ENCODE results near the gene IL10RB. TPM values are rescaled to one million over a fixed set of nuclear protein-coding genes. Genes with fewer than 3 reads are reported as not detected.

IL10RB gene
- total and polyA plus RNA-seq, 2 of the 8 experiments (the other 6 are each of a cell fraction or from before 2014, with no cell fraction given), result 2.7 to 3.2 TPM

DNA sequence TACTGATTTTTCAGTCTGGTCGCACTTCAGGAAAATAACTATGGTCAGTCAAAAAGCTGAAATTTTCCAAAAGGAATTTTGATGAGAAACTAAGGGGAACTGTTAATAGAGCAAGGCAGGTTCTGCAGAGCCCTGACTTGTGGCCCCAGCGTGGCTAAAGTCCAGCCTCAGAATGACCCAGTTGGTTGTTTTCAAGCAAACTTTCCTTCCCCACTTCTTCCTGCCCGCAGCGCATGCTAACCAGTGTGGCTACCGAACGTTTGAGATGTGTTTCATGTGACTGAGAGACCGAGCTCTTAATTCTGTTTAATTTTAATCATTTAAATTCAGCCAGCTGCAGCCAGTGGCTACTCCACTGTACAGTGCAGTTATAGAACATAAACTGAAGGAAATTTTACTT is 6.2 kb upstream of the IL10RB start:
- CTCF ChIA-PET (ENCODE audit: partially characterized antibody), result no interaction called here
- no peak overlapping the region for H3K27ac ChIP-seq (ENCODE audit: low read depth, low read length)
- no peak overlapping the region for H2AFZ ChIP-seq (ENCODE audit: low read length)

More for the DNA sequence above, 6.2 kb upstream of the IL10RB start:
- no peak overlapping the region for H3K9ac ChIP-seq (replicated peaks in 1 of 4; ENCODE audit: extremely low read depth in 1 of 4, low read depth in 3 of 4, low read length in 3 of 4)
- H3K4ac ChIP-seq (replicated peaks; ENCODE audit: insufficient read length, low read depth, low read length), result no peak overlapping the region
- TF ChIP-seq BRCA1 (IDR thresholded peaks at IDR 0.05; ENCODE audit: low read depth, low read length) (no peak), CBX5 (IDR thresholded peaks at IDR 0.05; ENCODE audit: low read depth, low read length) (no peak), SUZ12 (IDR thresholded peaks at IDR 0.05; ENCODE audit: low read length) (no peak), EP300 (IDR thresholded peaks at IDR 0.05; ENCODE audit: borderline replicate concordance in 1 of 2, low read depth in 2 of 2, low read length in 2 of 2) (no peak), TAF7 (optimal IDR thresholded peaks at IDR 0.05; ENCODE audit: borderline replicate concordance, low read depth, low read length) (no peak), SP2 (IDR thresholded peaks at IDR 0.05; ENCODE audit: low read length) (no peak), CREB1 (IDR thresholded peaks at IDR 0.05) (no peak), GTF2F1 (IDR thresholded peaks at IDR 0.05; ENCODE audit: borderline replicate concordance, low read depth, low read length) (no peak), RNF2 (IDR thresholded peaks at IDR 0.05; ENCODE audit: borderline replicate concordance, low read depth, low read length, missing control alignments, poor library complexity, severe bottlenecking) (no peak), RFX5 (IDR thresholded peaks at IDR 0.05; ENCODE audit: borderline replicate concordance, low read depth, low read length) (no peak), CEBPB (IDR thresholded peaks at IDR 0.05; ENCODE audit: low read depth, low read length) (no peak), ASH2L (IDR thresholded peaks at IDR 0.05; ENCODE audit: low read length) (no peak)
- no peak overlapping the region for H4K5ac ChIP-seq (ENCODE audit: insufficient read length, low read depth, low read length)
- no peaks in the 10 kb centered on the region for H4K20me1 ChIP-seq (replicated peaks in 1 of 2; ENCODE audit: control insufficient read depth in 1 of 2, insufficient read depth in 2 of 2, low read length in 2 of 2)
- no peak overlapping the region for H4K8ac ChIP-seq (ENCODE audit: extremely low read depth, insufficient read depth, low read length)
- POLR2A ChIA-PET (ENCODE audit: partially characterized antibody), result no interaction called here
- WGBS, 2 experiments (ENCODE audit: extremely low coverage in 1 of 2, insufficient coverage in 1 of 2, insufficient read length in 1 of 2, insufficient replicate concordance in 2 of 2, low coverage in 1 of 2, low lambda C conversion rate in 2 of 2, missing lambda C conversion rate in 1 of 2), result 93% methylated on average over 7 of the region's 7 CpGs; no CpG with 5 or more reads in 1 of the 2 experiments
- H3K79me1 ChIP-seq (ENCODE audit: low read depth, low read length), result no peaks in the 10 kb centered on the region
- H3K56ac ChIP-seq (replicated peaks; ENCODE audit: insufficient read length, low read depth, low read length), result no peak overlapping the region
- no peaks in the 10 kb centered on the region for H3K79me2 ChIP-seq (ENCODE audit: control insufficient read depth in 1 of 2, insufficient read depth in 2 of 2, low read length in 2 of 2)
- no peak overlapping the region for H2BK15ac ChIP-seq (ENCODE audit: low read length)
- no peak overlapping the region for H3K14ac ChIP-seq (ENCODE audit: insufficient read length)
- H3K18ac ChIP-seq (ENCODE audit: extremely low read depth, low read length), result no peak overlapping the region
- no peaks in the 10 kb centered on the region for H3K23me2 ChIP-seq (ENCODE audit: low read depth, low read length)
- H2BK20ac ChIP-seq (ENCODE audit: low read length), result no peak overlapping the region
- no peak overlapping the region for H2BK120ac ChIP-seq (replicated peaks; ENCODE audit: low read depth, low read length)
- no peaks in the 10 kb centered on the region for H3K27me3 ChIP-seq (replicated peaks in 1 of 4; ENCODE audit: control insufficient read depth in 3 of 4, extremely low read depth in 1 of 4, insufficient read depth in 3 of 4, low read length in 3 of 4)
- H2BK5ac ChIP-seq (ENCODE audit: low read depth, low read length), result no peak overlapping the region
- no peaks in the 10 kb centered on the region for H3K4me1 ChIP-seq (replicated peaks in 1 of 4; ENCODE audit: control insufficient read depth in 3 of 4, insufficient read depth in 4 of 4, low read length in 3 of 4)
- no peaks in the 10 kb centered on the region for H3K9me3 ChIP-seq (ENCODE audit: insufficient read depth in 2 of 2, low read depth in 1 of 2, low read length in 1 of 2)
- no peak overlapping the region for H4K91ac ChIP-seq (replicated peaks; ENCODE audit: insufficient read length, low read length)
- DNase-seq (ENCODE audit: low read depth in 1 of 2, low spot score in 2 of 2) (no peak), FAIRE-seq (no peak)
- H3K23ac ChIP-seq (ENCODE audit: insufficient read length), result no peak overlapping the region
- no peak overlapping the region for H2BK12ac ChIP-seq (ENCODE audit: low read depth, low read length)
- no peak overlapping the region for H3K4me2 ChIP-seq (ENCODE audit: insufficient read depth in 1 of 2, low read depth in 2 of 2, low read length in 2 of 2)
- peaks cover 0 to 25% (median 4%) of the 10 kb centered on the region in 4 experiments; a peak in 3 of 8 replicates for H3K36me3 ChIP-seq (ENCODE audit: control insufficient read depth in 2 of 4, insufficient read depth in 4 of 4, low read length in 3 of 4)
- no peak overlapping the region for H3K4me3 ChIP-seq (ENCODE audit: extremely low read depth in 1 of 4, insufficient read depth in 2 of 4, low read depth in 3 of 4, low read length in 4 of 4)
- no peak overlapping the region for H2AK5ac ChIP-seq (ENCODE audit: low read depth, low read length)

Data from H1 (cell line).